ENCODE measurements around the gene ATP5F1C. TPM values are rescaled to one million over a fixed set of nuclear protein-coding genes. Genes with fewer than 3 reads are reported as not detected.

ATP5F1C gene
- total RNA-seq, 6 experiments from 2014 or later, result 177 to 376 (median 210) TPM

GRCh38 chr10:7829289-7829834 lies 41.4 kb downstream of the ATP5F1C start:
- Histone ChIP-seq H3K4me3 (no peak overlapping the region), H3K4me1 (no peaks in the 10 kb centered on the region), H3K36me3 (peaks cover 0 to 13% (median 0%) of the 10 kb centered on the region in 4 donors), H3K9me3 (no peaks in the 10 kb centered on the region), H3K27me3 (no peaks in the 10 kb centered on the region), H3K27ac (no peak overlapping the region)
- TF ChIP-seq POLR2A (IDR thresholded peaks at IDR 0.05) (no peak), CTCF (IDR thresholded peaks at IDR 0.05) (no peak)
- intact Hi-C loops (cut with DNase I), result no loop called here
- DNase-seq, result no peak
- WGBS (ENCODE audit: insufficient coverage, low coverage, low lambda C conversion rate, missing lambda C conversion rate), result 96% methylated on average over 10 of the region's 10 CpGs
- ATAC-seq, result no peak

DNA sequence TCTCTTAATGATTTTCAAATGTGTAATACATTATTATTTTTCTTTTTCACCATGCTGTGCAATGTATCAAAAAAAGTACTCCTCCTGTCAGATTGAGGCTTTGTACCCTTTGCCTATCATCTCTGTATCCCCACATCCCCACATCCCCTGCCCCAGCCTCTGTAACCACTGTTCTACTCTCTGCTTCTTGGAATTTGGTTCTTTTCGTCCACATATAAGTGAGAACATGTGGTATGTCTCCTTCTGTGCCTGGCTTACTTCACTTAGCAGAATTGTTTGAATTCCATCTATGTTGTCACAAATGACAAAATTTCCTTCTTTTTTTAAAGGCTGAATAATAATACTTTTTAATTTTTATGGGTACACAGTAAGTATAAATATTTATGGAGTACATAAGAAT lies 44.1 kb downstream of the ATP5F1C start:
- TF ChIP-seq POLR2A (IDR thresholded peaks at IDR 0.05) (no peak), CTCF (IDR thresholded peaks at IDR 0.05) (no peak)
- no peak for ATAC-seq

DNA sequence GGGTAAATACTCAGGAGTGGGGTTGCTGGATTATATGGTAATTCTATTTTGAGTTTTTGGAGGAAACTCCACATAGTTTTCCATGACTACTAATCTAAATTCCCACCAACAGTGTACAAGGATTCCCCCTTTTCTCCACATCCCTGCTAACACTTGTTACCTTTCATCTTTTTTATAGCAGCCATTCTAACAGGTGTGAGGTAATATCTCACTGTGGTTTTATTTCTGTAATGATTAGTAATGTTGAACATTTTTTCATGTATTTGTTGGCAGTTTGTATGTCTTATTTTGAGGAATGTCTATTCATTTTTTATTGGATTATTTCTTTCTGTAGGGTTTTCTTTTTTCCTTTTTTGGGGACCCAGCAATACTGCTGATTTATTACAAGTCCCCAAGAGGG lies 45.2 kb downstream of the ATP5F1C start:
- DNase-seq, result no peak

More for the DNA sequence above, 44.1 kb downstream of the ATP5F1C start:
- no peaks in the 10 kb centered on the region for H3K4me1 ChIP-seq
- no peak for DNase-seq
- intact Hi-C loops (cut with DNase I), result no loop called here
- 100% methylated on average over 1 of the region's 1 CpG for WGBS (ENCODE audit: insufficient coverage, low coverage, low lambda C conversion rate, missing lambda C conversion rate)
- H3K9me3 ChIP-seq, result no peaks in the 10 kb centered on the region
- no peaks in the 10 kb centered on the region for H3K27me3 ChIP-seq
- no peak overlapping the region for H3K4me3 ChIP-seq
- no peak overlapping the region for H3K27ac ChIP-seq
- no peaks in the 10 kb centered on the region for H3K36me3 ChIP-seq

DNA sequence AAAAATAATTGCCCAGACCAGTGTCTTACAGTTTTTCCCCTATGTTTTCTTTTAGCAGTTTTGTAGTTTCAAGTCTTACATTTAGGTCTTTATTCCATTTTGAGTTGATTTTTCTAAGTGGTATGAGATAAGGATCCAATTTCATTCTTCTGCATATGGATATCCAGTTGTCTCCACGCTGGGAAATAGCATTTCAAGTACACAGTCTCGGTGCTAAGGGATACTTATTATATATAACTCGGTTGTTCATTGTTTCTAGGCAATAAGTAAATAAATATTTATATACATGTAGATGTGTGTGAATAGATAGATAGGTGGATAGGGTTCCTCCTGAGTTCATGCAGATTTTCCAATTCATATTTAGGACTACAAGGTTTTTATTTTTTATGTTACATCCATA lies 46.3 kb downstream of the ATP5F1C start:
- H3K36me3 ChIP-seq, result no peaks in the 10 kb centered on the region
- intact Hi-C loops (cut with DNase I), result no loop called here
- H3K4me3 ChIP-seq, result no peak overlapping the region
- ATAC-seq, result no peak
- DNase-seq, result no peak
- H3K27ac ChIP-seq, result no peak overlapping the region
- H3K9me3 ChIP-seq, result no peaks in the 10 kb centered on the region
- no peak for TF ChIP-seq CTCF (IDR thresholded peaks at IDR 0.05)
- no peak for TF ChIP-seq POLR2A (IDR thresholded peaks at IDR 0.05)
- H3K27me3 ChIP-seq, result no peaks in the 10 kb centered on the region
- 89% methylated on average over 3 of the region's 3 CpGs for WGBS (ENCODE audit: insufficient coverage, low coverage, low lambda C conversion rate, missing lambda C conversion rate)
- no peaks in the 10 kb centered on the region for H3K4me1 ChIP-seq

More for the DNA sequence above, 45.2 kb downstream of the ATP5F1C start:
- no peaks in the 10 kb centered on the region for H3K27me3 ChIP-seq
- TF ChIP-seq POLR2A (IDR thresholded peaks at IDR 0.05) (no peak), CTCF (IDR thresholded peaks at IDR 0.05) (no peak)
- no peak overlapping the region for H3K27ac ChIP-seq
- H3K36me3 ChIP-seq, result no peaks in the 10 kb centered on the region
- intact Hi-C loops (cut with DNase I), result no loop called here
- H3K4me3 ChIP-seq, result no peak overlapping the region
- no peak for ATAC-seq
- H3K4me1 ChIP-seq, result no peaks in the 10 kb centered on the region
- no peaks in the 10 kb centered on the region for H3K9me3 ChIP-seq

- Histone ChIP-seq H3K27me3 (no peaks in the 10 kb centered on the region), H3K4me3 (no peak overlapping the region), H3K9me3 (no peaks in the 10 kb centered on the region), H3K36me3 (no peaks in the 10 kb centered on the region), H3K4me1 (no peaks in the 10 kb centered on the region), H3K27ac (no peak overlapping the region)
- 79% methylated on average over 2 of the region's 2 CpGs for WGBS (ENCODE audit: insufficient coverage, low coverage, low lambda C conversion rate, missing lambda C conversion rate)
- ATAC-seq, result no peak
- no peak for TF ChIP-seq CTCF (IDR thresholded peaks at IDR 0.05)
- no peak for TF ChIP-seq POLR2A (IDR thresholded peaks at IDR 0.05)
- DNase-seq, result no peak
- intact Hi-C loops (cut with DNase I), result no loop called here
These were observed 48.6 kb downstream of the ATP5F1C start for GRCh38 chr10:7836571-7836970.
